GM12878 (cell line): ENCODE measurements around the gene MRPL49. TPM values are rescaled to one million over a fixed set of nuclear protein-coding genes. Genes with fewer than 3 reads are reported as not detected.

Experiments
- ATAC-seq: fragments of 200-7000 bp; cut with Tn5 transposase; 3 replicates; pipeline ENCODE4 v1.9.1; 2020; ENCODE audit warnings: mild to moderate bottlenecking, moderate library complexity
- BruUV-seq: library from RNA; stranded (reverse); fragments of 400-500 nt; replicated peaks from 2 replicates; lab custom pipeline; 2021; lab: Mats Ljungman, UMichigan
- CTCF ChIA-PET: fragments of 300-600 bp; sonication (Branson Sonifier 250); formaldehyde crosslinking; extraction: SDS; loops from one replicate; lab custom pipeline; 2021; ENCODE audit warnings: inconsistent platforms; lab: Yijun Ruan, JAX
- POLR2A ChIA-PET: fragments of 350-600 bp; formaldehyde crosslinking; extraction: SDS; loops from one replicate; lab custom pipeline; 2021; ENCODE audit warnings: inconsistent platforms; lab: Charles Lee
- RAD21 ChIA-PET: fragments of 300-600 bp; sonication (Branson Sonifier 250); formaldehyde crosslinking; loops from one replicate; lab custom pipeline; 2023; ENCODE audit warnings: antibody characterized with exemption; ENCODE audit not compliant: unreplicated experiment; lab: Charles Lee
- SMC1A ChIA-PET: fragments of 300-600 bp; sonication (Branson Sonifier 250); formaldehyde crosslinking; loops from one replicate; lab custom pipeline; 2023; ENCODE audit not compliant: unreplicated experiment, uncharacterized antibody; lab: Charles Lee
- DNase-seq: peaks from one replicate; pipeline ENCODE4 v3.0.0-alpha.2; 2011; ENCODE audit warnings: low read depth, low spot score
- FAIRE-seq: peaks from 3 replicates; lab custom pipeline; 2011; peaks lifted over from hg19 to GRCh38; lab: Jason Lieb, UNC
- H2AFZ ChIP-seq: 2 replicates; pipeline ENCODE4 v1.6.0; 2011; ENCODE audit warnings: low read depth, low read length, control low read depth; ENCODE audit not compliant: control insufficient read depth
- H3K27ac ChIP-seq: 2 replicates; pipeline ENCODE4 v1.5.1; 2011; ENCODE audit warnings: control low read depth; ENCODE audit not compliant: control insufficient read depth, insufficient read depth
- H3K27me3 ChIP-seq, 2 experiments: replicated peaks in 1 of 2; 2 replicates each; pipeline versions ENCODE4 v1.6.0 to v1.6.1; 2011; ENCODE audit warnings: low read length in 1 of 2; ENCODE audit not compliant: control insufficient read depth in 2 of 2, insufficient read depth in 2 of 2
- H3K36me3 ChIP-seq, 2 experiments: 2 replicates each; pipeline ENCODE4 v1.5.1; 2011; ENCODE audit warnings: low read length in 1 of 2; ENCODE audit not compliant: control insufficient read depth in 2 of 2, insufficient read depth in 2 of 2
- H3K4me1 ChIP-seq: 2 replicates; pipeline ENCODE4 v1.6.1; 2011; ENCODE audit warnings: mild to moderate bottlenecking, low read length, moderate library complexity, mixed read lengths; ENCODE audit not compliant: control insufficient read depth, insufficient read depth
- H3K4me2 ChIP-seq: 2 replicates; pipeline ENCODE4 v1.6.0; 2011; ENCODE audit warnings: control low read depth; ENCODE audit not compliant: control insufficient read depth, insufficient read depth
- H3K4me3 ChIP-seq: fragments of 200-600 bp; sonication (generic); 2 replicates; pipeline ENCODE4 v1.5.1; 2016
- H3K79me2 ChIP-seq: 2 replicates; pipeline ENCODE4 v1.6.0; 2011; ENCODE audit warnings: low read length; ENCODE audit not compliant: control insufficient read depth, insufficient read depth
- H3K9ac ChIP-seq: 2 replicates; pipeline ENCODE4 v1.8.0; 2011; ENCODE audit warnings: low read length, control low read depth, mixed read lengths; ENCODE audit not compliant: control insufficient read depth, insufficient read depth
- H3K9me3 ChIP-seq: replicated peaks from 3 replicates; pipeline ENCODE4 v1.5.1; 2011; ENCODE audit warnings: mild to moderate bottlenecking, low read length; ENCODE audit not compliant: control insufficient read depth, insufficient read depth
- H4K20me1 ChIP-seq: 2 replicates; pipeline ENCODE4 v1.6.0; 2011; ENCODE audit not compliant: control insufficient read depth, insufficient read depth
- CREM ChIP-seq: IDR thresholded peaks from 2 replicates; pipeline ENCODE4 v1.6.1; 2014; ENCODE audit warnings: antibody characterized with exemption, low read depth
- E2F8 ChIP-seq: fragments of 450-650 bp; IDR thresholded peaks from 2 replicates; pipeline ENCODE4 v1.6.1; 2018; ENCODE audit warnings: mild to moderate bottlenecking, low read depth, moderate library complexity; ENCODE audit not compliant: partially characterized antibody
- ESRRA ChIP-seq: IDR thresholded peaks from 2 replicates; pipeline ENCODE4 v1.6.1; 2012; ENCODE audit warnings: mild to moderate bottlenecking, low read length, improper control_type of control experiment
- RAD21 ChIP-seq: IDR thresholded peaks from 2 replicates; pipeline ENCODE4 v1.6.1; 2011; ENCODE audit warnings: mild to moderate bottlenecking, low read depth, low read length, moderate library complexity; ENCODE audit not compliant: insufficient read depth
- RAD51 ChIP-seq: fragments of 450-650 bp; IDR thresholded peaks from 2 replicates; pipeline ENCODE4 v1.6.1; 2016; ENCODE audit warnings: moderate library complexity, mild to moderate bottlenecking, inconsistent platforms
- SMAD5 ChIP-seq: IDR thresholded peaks from 2 replicates; pipeline ENCODE4 v1.6.1; 2016; ENCODE audit warnings: antibody characterized with exemption, low read depth
- WGBS: methylation state at CpG from one replicate; pipeline ENCODE4 v1.1.6; 2016; ENCODE audit warnings: low lambda C conversion rate; ENCODE audit not compliant: insufficient replicate concordance, insufficient coverage; ENCODE audit errors: missing lambda C conversion rate; 5-methylcytosine and 5-hydroxymethylcytosine counted together
- in situ Hi-C: fragments of 300-500 bp; cut with MboI; formaldehyde crosslinking; loops from 9 replicates; pipeline ENCODE4 v1.14.3; 2018; ENCODE audit warnings: mixed read lengths
- intact Hi-C: fragments of 100-400 bp; cut with micrococcal nuclease; formaldehyde crosslinking; loops from one replicate; pipeline ENCODE4 v1.14.2; 2022; ENCODE audit not compliant: unreplicated experiment
- polyA plus RNA-seq, 11 experiments: library from polyadenylated mRNA; depleted of rRNA in 4 of 11; unstranded in 6 of 11; stranded (reverse) in 5 of 11; fragments of >200 nt; fragmentation: Nextera tagmentation in 4 of 11; fragmentation: Illumina TruSeq in 1 of 11; extraction: Ambion mirVana in 4 of 11; extraction: Trizol in 1 of 11; gene quantifications; 1 replicate in 1 of 11; 2 replicates in 10 of 11; pipeline versions ENCODE4 v1.2.1 to v1.2.3, GENCODE V29; 2011 to 2016; ENCODE audit warnings: inconsistent platforms in 2 of 11, missing spikeins in 2 of 11, low read depth in 1 of 11
- total RNA-seq, 4 experiments: library from RNA; depleted of rRNA in 3 of 4; stranded (reverse); fragments of >200 nt in 3 of 4; fragmentation: Illumina TruSeq in 1 of 4; extraction: Trizol in 1 of 4; gene quantifications; 2 replicates each; pipeline versions ENCODE4 v1.2.1 to v1.2.3, GENCODE V29; 2013 to 2021
- TF ChIP-seq, protein P1 (sequence below): IDR thresholded peaks from 2 replicates; pipeline ENCODE4 v1.6.1; 2011; ENCODE audit warnings: mild to moderate bottlenecking, low read depth, low read length, moderate library complexity; ENCODE audit not compliant: insufficient replicate concordance
- TF ChIP-seq, protein P2 (sequence below): fragments of 450-650 bp; IDR thresholded peaks from 2 replicates; pipeline ENCODE4 v1.6.1; 2017; ENCODE audit warnings: antibody characterized with exemption, mild to moderate bottlenecking, moderate library complexity

Gene MRPL49
- total and polyA plus RNA-seq, 10 of the 15 experiments (the other 5 are each of a cell fraction or from before 2014, with no cell fraction given), result 42.0 to 116 (median 71.7) TPM

- TF ChIP-seq, protein P1, sequence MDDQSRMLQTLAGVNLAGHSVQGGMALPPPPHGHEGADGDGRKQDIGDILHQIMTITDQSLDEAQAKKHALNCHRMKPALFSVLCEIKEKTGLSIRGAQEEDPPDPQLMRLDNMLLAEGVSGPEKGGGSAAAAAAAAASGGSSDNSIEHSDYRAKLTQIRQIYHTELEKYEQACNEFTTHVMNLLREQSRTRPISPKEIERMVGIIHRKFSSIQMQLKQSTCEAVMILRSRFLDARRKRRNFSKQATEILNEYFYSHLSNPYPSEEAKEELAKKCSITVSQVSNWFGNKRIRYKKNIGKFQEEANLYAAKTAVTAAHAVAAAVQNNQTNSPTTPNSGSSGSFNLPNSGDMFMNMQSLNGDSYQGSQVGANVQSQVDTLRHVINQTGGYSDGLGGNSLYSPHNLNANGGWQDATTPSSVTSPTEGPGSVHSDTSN, result no peak
- no peak for TF ChIP-seq CREM
- TF ChIP-seq RAD51, result no peak
- TF ChIP-seq, protein P2, sequence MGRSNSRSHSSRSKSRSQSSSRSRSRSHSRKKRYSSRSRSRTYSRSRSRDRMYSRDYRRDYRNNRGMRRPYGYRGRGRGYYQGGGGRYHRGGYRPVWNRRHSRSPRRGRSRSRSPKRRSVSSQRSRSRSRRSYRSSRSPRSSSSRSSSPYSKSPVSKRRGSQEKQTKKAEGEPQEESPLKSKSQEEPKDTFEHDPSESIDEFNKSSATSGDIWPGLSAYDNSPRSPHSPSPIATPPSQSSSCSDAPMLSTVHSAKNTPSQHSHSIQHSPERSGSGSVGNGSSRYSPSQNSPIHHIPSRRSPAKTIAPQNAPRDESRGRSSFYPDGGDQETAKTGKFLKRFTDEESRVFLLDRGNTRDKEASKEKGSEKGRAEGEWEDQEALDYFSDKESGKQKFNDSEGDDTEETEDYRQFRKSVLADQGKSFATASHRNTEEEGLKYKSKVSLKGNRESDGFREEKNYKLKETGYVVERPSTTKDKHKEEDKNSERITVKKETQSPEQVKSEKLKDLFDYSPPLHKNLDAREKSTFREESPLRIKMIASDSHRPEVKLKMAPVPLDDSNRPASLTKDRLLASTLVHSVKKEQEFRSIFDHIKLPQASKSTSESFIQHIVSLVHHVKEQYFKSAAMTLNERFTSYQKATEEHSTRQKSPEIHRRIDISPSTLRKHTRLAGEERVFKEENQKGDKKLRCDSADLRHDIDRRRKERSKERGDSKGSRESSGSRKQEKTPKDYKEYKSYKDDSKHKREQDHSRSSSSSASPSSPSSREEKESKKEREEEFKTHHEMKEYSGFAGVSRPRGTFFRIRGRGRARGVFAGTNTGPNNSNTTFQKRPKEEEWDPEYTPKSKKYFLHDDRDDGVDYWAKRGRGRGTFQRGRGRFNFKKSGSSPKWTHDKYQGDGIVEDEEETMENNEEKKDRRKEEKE, result no peak
Observed at GRCh38 chr11:65107078-65107477, 15.0 kb upstream of the MRPL49 start (continued).

DNA sequence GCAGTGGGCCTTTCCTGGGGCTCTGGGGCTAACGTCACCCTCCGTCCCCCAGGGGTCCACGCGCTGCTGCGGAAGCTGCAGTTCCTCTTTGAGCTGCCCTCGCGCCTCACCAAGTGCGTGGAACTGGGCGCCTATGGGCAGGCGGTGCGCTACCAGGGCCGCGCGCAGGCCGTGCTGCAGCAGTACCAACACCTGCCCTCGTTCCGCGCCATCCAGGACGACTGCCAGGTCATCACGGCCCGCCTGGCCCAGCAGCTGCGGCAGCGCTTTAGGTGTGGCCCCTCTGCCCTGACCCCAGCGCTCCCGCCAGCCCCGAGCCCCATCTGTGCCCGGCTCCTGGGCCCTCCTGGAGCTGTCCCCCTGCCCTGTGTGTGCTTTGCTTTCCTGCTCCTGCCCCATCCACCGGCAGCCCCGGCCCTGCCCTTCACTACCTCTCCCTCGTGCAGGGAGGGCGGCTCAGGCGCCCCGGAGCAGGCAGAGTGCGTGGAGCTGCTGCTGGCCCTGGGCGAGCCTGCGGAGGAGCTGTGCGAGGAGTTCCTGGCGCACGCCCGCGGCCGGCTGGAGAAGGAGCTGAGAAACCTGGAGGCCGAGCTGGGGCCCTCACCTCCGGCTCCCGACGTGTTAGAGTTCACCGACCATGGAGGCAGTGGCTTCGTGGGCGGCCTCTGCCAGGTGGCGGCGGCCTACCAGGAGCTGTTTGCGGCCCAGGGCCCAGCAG is 14.2 kb upstream of the MRPL49 start:
- H3K79me2 ChIP-seq, result 0 out of 2 replicates have a peak, but pooled peaks cover 1% of the 10 kb centered on the region
- intact Hi-C loops (no loop called here), in situ Hi-C loops (no loop called here)
- ChIA-PET RAD21 (no interaction called here), POLR2A (interaction anchor here (1.3 kb wide), 1 partner anchor 73 kb away, joined by 3 read pairs; no protein-coding TSS in a partner anchor), CTCF (interaction anchor here (0.6 to 6.3 kb wide), 3 partner anchors 67 to 72 kb away, joined by 3 to 93 read pairs (median 5); partner anchors contain the start of genes CAPN1 and SAC3D1), SMC1A (interaction anchor here (0.6 kb wide), 1 partner anchor 617 kb away, joined by 3 read pairs; no protein-coding TSS in a partner anchor)
- H3K4me3 ChIP-seq, result no peak overlapping the region
- DNase-seq, result no peak
- no TSS peak for BruUV-seq
- H3K9me3 ChIP-seq, result no peaks in the 10 kb centered on the region
- 95% methylated on average over 38 of the region's 52 CpGs for WGBS
- H2AFZ ChIP-seq, result no peak overlapping the region
- no peak overlapping the region for H3K4me2 ChIP-seq
- FAIRE-seq, result no peak
- peaks cover 8 to 16% of the 10 kb centered on the region in 2 experiments for H3K36me3 ChIP-seq
- H3K9ac ChIP-seq, result no peak overlapping the region
- H3K27ac ChIP-seq, result no peak overlapping the region
- peaks cover 9% of the 10 kb centered on the region for H3K4me1 ChIP-seq
- no peaks in the 10 kb centered on the region for H3K27me3 ChIP-seq
- no peaks in the 10 kb centered on the region for H4K20me1 ChIP-seq
- ATAC-seq, result no peak
- no peak for TF ChIP-seq SMAD5
- TF ChIP-seq, protein P1, result no peak
- TF ChIP-seq RAD21, result no peak
- TF ChIP-seq E2F8, result no peak
- TF ChIP-seq ESRRA, result no peak
